ENCODE results near the gene LKAAEAR1.
A peak's percentile ranks its signal among the peaks of the same experiment; 100 is the strongest.

Gene LKAAEAR1

GRCh38 chr20:64069614-64070243 lies 14.5 kb downstream of the LKAAEAR1 start:
- Histone ChIP-seq H3F3A (ENCODE audit: insufficient read depth, low read length) (no peaks in the 10 kb centered on the region), H3K9ac (ENCODE audit: low read length) (no peak overlapping the region), H3K27me3 (ENCODE audit: insufficient read depth, low read length) (peaks cover 9% of the 10 kb centered on the region; the same call in 1 of the 2 replicates), H3K27ac (ENCODE audit: low read depth, low read length, poor library complexity, severe bottlenecking) (no peak overlapping the region), H3K9me2 (ENCODE audit: low read depth, low read length) (no peaks in the 10 kb centered on the region), H3K79me2 (ENCODE audit: insufficient read depth, low read length) (no peaks in the 10 kb centered on the region), H3K4me3 (ENCODE audit: low read depth, low read length, poor library complexity, severe bottlenecking) (no peak overlapping the region), H2AFZ (ENCODE audit: low read length) (no peak overlapping the region), H3K4me1 (ENCODE audit: insufficient read depth, low read length, severe bottlenecking) (peaks cover 14% of the 10 kb centered on the region), H4K20me1 (ENCODE audit: insufficient read depth, low read length) (no peaks in the 10 kb centered on the region), H3K36me3 (ENCODE audit: insufficient read depth, low read length) (no peaks in the 10 kb centered on the region; the same call in 1 of the 2 replicates), H3K9me3 (ENCODE audit: low read length) (no peaks in the 10 kb centered on the region), H3K4me2 (ENCODE audit: low read length) (no peak overlapping the region)
- no peak for TF ChIP-seq EZH2 (IDR thresholded peaks at IDR 0.05; ENCODE audit: borderline replicate concordance, low read length)
- TF ChIP-seq, protein P1, sequence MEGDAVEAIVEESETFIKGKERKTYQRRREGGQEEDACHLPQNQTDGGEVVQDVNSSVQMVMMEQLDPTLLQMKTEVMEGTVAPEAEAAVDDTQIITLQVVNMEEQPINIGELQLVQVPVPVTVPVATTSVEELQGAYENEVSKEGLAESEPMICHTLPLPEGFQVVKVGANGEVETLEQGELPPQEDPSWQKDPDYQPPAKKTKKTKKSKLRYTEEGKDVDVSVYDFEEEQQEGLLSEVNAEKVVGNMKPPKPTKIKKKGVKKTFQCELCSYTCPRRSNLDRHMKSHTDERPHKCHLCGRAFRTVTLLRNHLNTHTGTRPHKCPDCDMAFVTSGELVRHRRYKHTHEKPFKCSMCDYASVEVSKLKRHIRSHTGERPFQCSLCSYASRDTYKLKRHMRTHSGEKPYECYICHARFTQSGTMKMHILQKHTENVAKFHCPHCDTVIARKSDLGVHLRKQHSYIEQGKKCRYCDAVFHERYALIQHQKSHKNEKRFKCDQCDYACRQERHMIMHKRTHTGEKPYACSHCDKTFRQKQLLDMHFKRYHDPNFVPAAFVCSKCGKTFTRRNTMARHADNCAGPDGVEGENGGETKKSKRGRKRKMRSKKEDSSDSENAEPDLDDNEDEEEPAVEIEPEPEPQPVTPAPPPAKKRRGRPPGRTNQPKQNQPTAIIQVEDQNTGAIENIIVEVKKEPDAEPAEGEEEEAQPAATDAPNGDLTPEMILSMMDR (IDR thresholded peaks at IDR 0.05; ENCODE audit: low read length): peak; percentile 59

DNA sequence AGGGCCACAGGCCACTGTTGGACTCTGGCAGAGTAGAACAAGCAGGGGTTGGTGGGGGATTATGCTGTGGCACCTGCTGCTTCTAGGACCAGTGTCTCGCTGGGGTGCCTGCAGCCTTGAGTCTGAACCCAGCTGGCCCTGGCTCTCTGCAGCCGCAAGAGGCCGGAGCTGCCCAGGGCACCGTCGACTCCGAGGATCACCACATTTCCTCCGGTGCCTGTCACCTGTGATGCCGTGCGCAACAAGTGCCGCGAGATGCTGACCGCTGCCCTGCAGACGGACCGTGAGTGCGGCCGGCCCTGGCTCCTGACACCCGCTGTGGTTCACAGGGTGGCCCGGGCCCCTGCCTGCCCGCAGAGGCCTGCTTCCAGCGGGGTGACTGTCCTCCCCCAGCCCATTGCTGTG lies 15.0 kb downstream of the LKAAEAR1 start:
- no peak for TF ChIP-seq EZH2 (IDR thresholded peaks at IDR 0.05; ENCODE audit: borderline replicate concordance, low read length)
- TF ChIP-seq, protein P1 (IDR thresholded peaks at IDR 0.05; ENCODE audit: low read length): no peak
- Histone ChIP-seq H3K27me3 (ENCODE audit: insufficient read depth, low read length) (peaks cover 9% of the 10 kb centered on the region; the same call in 1 of the 2 replicates), H3K4me1 (ENCODE audit: insufficient read depth, low read length, severe bottlenecking) (peaks cover 14% of the 10 kb centered on the region), H3F3A (ENCODE audit: insufficient read depth, low read length) (no peaks in the 10 kb centered on the region), H4K20me1 (ENCODE audit: insufficient read depth, low read length) (no peaks in the 10 kb centered on the region), H3K9me2 (ENCODE audit: low read depth, low read length) (no peaks in the 10 kb centered on the region), H3K36me3 (ENCODE audit: insufficient read depth, low read length) (no peaks in the 10 kb centered on the region; the same call in 1 of the 2 replicates), H3K4me3 (ENCODE audit: low read depth, low read length, poor library complexity, severe bottlenecking) (no peak overlapping the region), H3K4me2 (ENCODE audit: low read length) (no peak overlapping the region), H3K79me2 (ENCODE audit: insufficient read depth, low read length) (no peaks in the 10 kb centered on the region), H2AFZ (ENCODE audit: low read length) (no peak overlapping the region), H3K9ac (ENCODE audit: low read length) (no peak overlapping the region), H3K9me3 (ENCODE audit: low read length) (no peaks in the 10 kb centered on the region), H3K27ac (ENCODE audit: low read depth, low read length, poor library complexity, severe bottlenecking) (no peak overlapping the region)

- H3K9me3 ChIP-seq (ENCODE audit: low read length): no peaks in the 10 kb centered on the region
- H3K27me3 ChIP-seq (ENCODE audit: insufficient read depth, low read length): peaks cover 9% of the 10 kb centered on the region; the same call in 1 of the 2 replicates
- no peak for TF ChIP-seq EZH2 (IDR thresholded peaks at IDR 0.05; ENCODE audit: borderline replicate concordance, low read length)
- TF ChIP-seq, protein P1 (IDR thresholded peaks at IDR 0.05; ENCODE audit: low read length): no peak
- H3K4me3 ChIP-seq (ENCODE audit: low read depth, low read length, poor library complexity, severe bottlenecking): no peak overlapping the region
- H3K4me1 ChIP-seq (ENCODE audit: insufficient read depth, low read length, severe bottlenecking): peaks cover 21% of the 10 kb centered on the region
- no peaks in the 10 kb centered on the region for H3K79me2 ChIP-seq (ENCODE audit: insufficient read depth, low read length)
- H3K4me2 ChIP-seq (ENCODE audit: low read length): no peak overlapping the region
- H3K27ac ChIP-seq (ENCODE audit: low read depth, low read length, poor library complexity, severe bottlenecking): no peak overlapping the region
- no peak overlapping the region for H3K9ac ChIP-seq (ENCODE audit: low read length)
- H3K36me3 ChIP-seq (ENCODE audit: insufficient read depth, low read length): no peaks in the 10 kb centered on the region; the same call in 1 of the 2 replicates
- H3K9me2 ChIP-seq (ENCODE audit: low read depth, low read length): no peaks in the 10 kb centered on the region
- no peaks in the 10 kb centered on the region for H3F3A ChIP-seq (ENCODE audit: insufficient read depth, low read length)
- H2AFZ ChIP-seq (ENCODE audit: low read length): no peak overlapping the region
- H4K20me1 ChIP-seq (ENCODE audit: insufficient read depth, low read length): no peaks in the 10 kb centered on the region
These were observed 15.6 kb downstream of the LKAAEAR1 start for GRCh38 chr20:64068386-64069208.
